ENCODE data around the gene CDT1.

GRCh38 chr16:88766975-88767374 lies 36.6 kb upstream of the CDT1 start:
- no peak for TF ChIP-seq POLR2A (IDR thresholded peaks at IDR 0.05)
- no peak for TF ChIP-seq CTCF (IDR thresholded peaks at IDR 0.05)

All from thyroid gland (tissue), 4 donors.